OCI-LY3 (cell line): ENCODE data around the gene MINDY3.

ENCODE experiments used
- CTCF ChIP-seq: fragments of 200-600, 300-600 bp; sonication (generic); IDR thresholded peaks from 2 replicates; pipeline ENCODE4 v1.5.1; 2014; ENCODE audit warnings: antibody characterized with exemption, low read length, low read depth
- EZH2phosphoT487 ChIP-seq: fragments of 200-600 bp; shearing (Covaris generic); IDR thresholded peaks from 2 replicates; pipeline ENCODE4 v1.6.1; 2018; ENCODE audit warnings: antibody characterized with exemption, mixed run types, low read depth

GRCh38 chr10:15764892-15765454, 95.3 kb downstream of the MINDY3 start:
- TF ChIP-seq EZH2phosphoT487: no peak
- TF ChIP-seq CTCF: no peak
